ENCODE results near the gene MMAA. TPM values are rescaled to one million over a fixed set of nuclear protein-coding genes. Genes with fewer than 3 reads are reported as not detected.

MMAA gene
- total RNA-seq, 1 donor from 2014 or later = 15.9 TPM

DNA sequence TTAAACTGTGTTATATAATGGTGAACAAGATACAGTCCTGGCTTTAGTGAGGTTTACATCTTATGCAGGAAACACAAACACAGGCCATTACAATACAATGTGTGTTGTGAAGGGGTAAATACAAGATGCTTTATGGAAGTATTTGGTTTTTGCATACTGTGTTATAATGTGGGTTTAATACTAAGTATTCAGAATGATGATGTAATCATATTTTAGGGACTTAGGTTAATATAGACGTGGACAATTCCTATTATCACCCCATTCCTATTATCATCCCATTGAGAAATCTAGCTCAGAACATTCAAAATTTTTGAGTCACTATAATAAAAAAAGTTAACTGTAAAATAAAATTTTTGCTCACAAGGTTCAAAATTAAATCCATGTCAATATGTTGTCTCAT, 24.1 kb downstream of the MMAA start:
- no peak for DNase-seq (ENCODE audit: low spot score)
- H3K27ac Mint-ChIP-seq = no peak overlapping the region
- no peaks in the 10 kb centered on the region for H3K27me3 Mint-ChIP-seq (ENCODE audit: low read depth)
- H3K36me3 Mint-ChIP-seq (ENCODE audit: low read depth) = peaks cover 55% of the 10 kb centered on the region
- peaks cover 25% of the 10 kb centered on the region for H3K4me1 Mint-ChIP-seq (ENCODE audit: low read depth)
- no peak overlapping the region for H3K4me3 Mint-ChIP-seq (ENCODE audit: low read depth)
- H3K9me3 Mint-ChIP-seq = no peaks in the 10 kb centered on the region
- intact Hi-C loops (cut with micrococcal nuclease) = no loop called here

GRCh38 chr4:145644699-145645098, 25.5 kb downstream of the MMAA start:
- no peak for DNase-seq (ENCODE audit: low spot score)
- Mint-ChIP-seq H3K4me1 (ENCODE audit: low read depth) (peaks cover 18% of the 10 kb centered on the region), H3K27ac (no peak overlapping the region), H3K27me3 (ENCODE audit: low read depth) (no peaks in the 10 kb centered on the region), H3K4me3 (ENCODE audit: low read depth) (no peak overlapping the region), H3K9me3 (no peaks in the 10 kb centered on the region), H3K36me3 (ENCODE audit: low read depth) (peaks cover 48% of the 10 kb centered on the region)
- intact Hi-C loops (cut with micrococcal nuclease) = no loop called here

DNA sequence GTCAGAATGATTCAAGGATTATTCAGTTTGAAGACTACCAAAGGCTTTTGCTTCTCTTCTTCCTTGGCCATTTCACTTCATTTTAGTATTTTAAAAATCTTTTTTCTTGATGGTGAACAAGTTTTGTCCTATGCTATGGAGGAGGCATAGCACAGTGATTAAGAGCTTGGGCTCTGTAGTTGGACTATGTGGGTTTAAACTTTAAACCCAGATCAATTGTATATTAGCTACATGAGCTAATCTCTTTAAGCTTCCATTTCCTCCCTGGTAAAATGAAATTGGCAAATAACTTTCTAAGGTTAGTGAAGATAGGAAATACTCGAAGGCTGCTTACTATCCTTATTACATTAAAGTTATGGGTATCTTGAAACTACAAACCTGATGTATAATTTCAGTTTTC, 37.0 kb downstream of the MMAA start:
- H3K9me3 Mint-ChIP-seq = peaks cover 26% of the 10 kb centered on the region
- H3K36me3 Mint-ChIP-seq (ENCODE audit: low read depth) = peaks cover 70% of the 10 kb centered on the region
- H3K4me1 Mint-ChIP-seq (ENCODE audit: low read depth) = no peaks in the 10 kb centered on the region
- no peak overlapping the region for H3K4me3 Mint-ChIP-seq (ENCODE audit: low read depth)
- no peaks in the 10 kb centered on the region for H3K27me3 Mint-ChIP-seq (ENCODE audit: low read depth)
- no peak for DNase-seq (ENCODE audit: low spot score)
- H3K27ac Mint-ChIP-seq = no peak overlapping the region
- intact Hi-C loops (cut with micrococcal nuclease) = no loop called here

DNA sequence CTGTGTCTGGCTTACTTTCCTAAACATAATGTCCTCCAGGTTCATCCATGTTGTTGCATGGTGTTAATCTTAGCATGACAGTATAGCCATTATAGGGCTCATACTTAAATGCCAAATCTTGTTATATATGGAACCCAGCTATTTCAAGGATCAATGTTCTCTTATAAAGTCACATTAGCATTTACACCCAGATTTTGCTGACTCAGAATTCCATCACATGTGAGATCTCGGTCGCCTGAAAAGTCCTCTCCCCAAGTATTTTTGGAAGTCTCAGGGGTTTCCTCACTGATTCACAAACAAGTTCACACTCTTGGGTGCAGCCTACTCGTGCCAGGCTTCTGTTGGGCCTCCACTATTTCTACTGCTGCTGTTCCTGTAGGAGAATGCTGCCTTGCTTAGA, 40.9 kb downstream of the MMAA start:
- intact Hi-C loops (cut with micrococcal nuclease) = no loop called here
- Mint-ChIP-seq H3K9me3 (peaks cover 38% of the 10 kb centered on the region), H3K4me1 (ENCODE audit: low read depth) (no peaks in the 10 kb centered on the region), H3K4me3 (ENCODE audit: low read depth) (no peak overlapping the region), H3K36me3 (ENCODE audit: low read depth) (peaks cover 62% of the 10 kb centered on the region), H3K27me3 (ENCODE audit: low read depth) (no peaks in the 10 kb centered on the region), H3K27ac (no peak overlapping the region)
- no peak for DNase-seq (ENCODE audit: low spot score)

DNA sequence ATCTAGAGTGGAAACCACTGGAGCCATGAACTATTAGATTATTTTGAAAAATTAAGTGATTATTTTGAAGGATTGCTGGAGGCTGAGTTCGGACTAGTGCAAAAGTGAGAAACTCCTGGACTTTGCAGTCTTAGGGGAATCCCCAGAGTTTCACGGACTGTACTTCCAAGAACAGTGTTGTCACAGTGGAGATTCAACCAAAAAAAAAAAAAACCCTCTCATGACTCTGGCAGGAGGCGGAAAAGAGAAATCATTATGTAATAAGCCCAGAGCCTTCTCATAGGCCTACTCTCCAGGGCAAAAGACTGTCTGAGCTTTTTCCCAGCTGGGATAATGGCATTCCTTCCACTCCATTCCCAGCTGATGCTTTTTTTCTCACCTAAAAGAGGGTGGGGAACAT, 44.0 kb downstream of the MMAA start:
- H3K4me1 Mint-ChIP-seq (ENCODE audit: low read depth) = no peaks in the 10 kb centered on the region
- no peak for DNase-seq (ENCODE audit: low spot score)
- peaks cover 31% of the 10 kb centered on the region for H3K36me3 Mint-ChIP-seq (ENCODE audit: low read depth)
- H3K27me3 Mint-ChIP-seq (ENCODE audit: low read depth) = no peaks in the 10 kb centered on the region
- H3K27ac Mint-ChIP-seq = no peak overlapping the region
- H3K9me3 Mint-ChIP-seq = peaks cover 40% of the 10 kb centered on the region
- no peak overlapping the region for H3K4me3 Mint-ChIP-seq (ENCODE audit: low read depth)
- intact Hi-C loops (cut with micrococcal nuclease) = no loop called here

GRCh38 chr4:145665773-145666172, 46.6 kb downstream of the MMAA start:
- intact Hi-C loops (cut with micrococcal nuclease) = no loop called here
- no peaks in the 10 kb centered on the region for H3K27me3 Mint-ChIP-seq (ENCODE audit: low read depth)
- H3K36me3 Mint-ChIP-seq (ENCODE audit: low read depth) = peaks cover 7% of the 10 kb centered on the region
- H3K4me3 Mint-ChIP-seq (ENCODE audit: low read depth) = no peak overlapping the region
- no peak overlapping the region for H3K27ac Mint-ChIP-seq
- DNase-seq (ENCODE audit: low spot score) = no peak
- H3K9me3 Mint-ChIP-seq = peaks cover 23% of the 10 kb centered on the region
- no peaks in the 10 kb centered on the region for H3K4me1 Mint-ChIP-seq (ENCODE audit: low read depth)

- Mint-ChIP-seq H3K27me3 (ENCODE audit: low read depth) (no peaks in the 10 kb centered on the region), H3K4me1 (ENCODE audit: low read depth) (peaks cover 2% of the 10 kb centered on the region), H3K27ac (no peak overlapping the region), H3K36me3 (ENCODE audit: low read depth) (no peaks in the 10 kb centered on the region), H3K9me3 (peaks cover 12% of the 10 kb centered on the region), H3K4me3 (ENCODE audit: low read depth) (no peak overlapping the region)
- no peak for DNase-seq (ENCODE audit: low spot score)
- intact Hi-C loops (cut with micrococcal nuclease) = no loop called here
Observed at GRCh38 chr4:145670422-145670821, 51.2 kb downstream of the MMAA start.

DNA sequence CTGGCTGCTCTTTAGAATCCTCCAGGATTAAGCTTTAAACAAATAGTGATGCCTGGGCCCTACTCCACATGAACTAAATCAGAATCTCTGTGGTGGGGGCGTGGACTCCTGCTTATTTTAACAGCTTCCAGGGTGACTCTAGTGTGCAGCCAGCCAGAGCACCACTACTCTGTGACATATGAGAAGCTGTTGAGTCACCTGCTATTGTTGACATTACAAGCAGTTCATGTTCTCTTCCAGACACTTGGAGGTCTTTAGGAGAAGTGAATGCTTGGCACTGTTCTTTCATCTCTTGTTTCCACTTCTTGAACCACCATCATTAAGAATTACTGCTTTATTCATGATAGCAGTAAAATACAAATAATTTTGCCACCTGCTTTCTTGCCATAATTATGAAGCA, 60.3 kb downstream of the MMAA start:
- no peaks in the 10 kb centered on the region for H3K4me1 Mint-ChIP-seq (ENCODE audit: low read depth)
- intact Hi-C loops (cut with micrococcal nuclease) = no loop called here
- DNase-seq (ENCODE audit: low spot score) = no peak
- H3K36me3 Mint-ChIP-seq (ENCODE audit: low read depth) = no peaks in the 10 kb centered on the region
- H3K27me3 Mint-ChIP-seq (ENCODE audit: low read depth) = peaks cover 6% of the 10 kb centered on the region
- peaks cover 10% of the 10 kb centered on the region for H3K9me3 Mint-ChIP-seq
- no peak overlapping the region for H3K4me3 Mint-ChIP-seq (ENCODE audit: low read depth)
- no peak overlapping the region for H3K27ac Mint-ChIP-seq

- intact Hi-C loops (cut with micrococcal nuclease) = no loop called here
- peaks cover 8% of the 10 kb centered on the region for H3K27me3 Mint-ChIP-seq (ENCODE audit: low read depth)
- DNase-seq (ENCODE audit: low spot score) = no peak
- peaks cover 10% of the 10 kb centered on the region for H3K9me3 Mint-ChIP-seq
- H3K27ac Mint-ChIP-seq = no peak within 1 kb of the TSS
- no peaks in the 10 kb centered on the region for H3K36me3 Mint-ChIP-seq (ENCODE audit: low read depth)
- H3K4me3 Mint-ChIP-seq (ENCODE audit: low read depth) = no peak within 1 kb of the TSS
- no peaks in the 10 kb centered on the region for H3K4me1 Mint-ChIP-seq (ENCODE audit: low read depth)
Observed at GRCh38 chr4:145679991-145680455, 60.8 kb downstream of the MMAA start, which contains the start of gene C4orf51. Gene C4orf51 (plus strand): TSS chr4:145680146. CDS start chr4:145680204, 58 bp downstream.

- Mint-ChIP-seq H3K4me1 (ENCODE audit: low read depth) (no peaks in the 10 kb centered on the region), H3K27ac (no peak overlapping the region), H3K36me3 (ENCODE audit: low read depth) (no peaks in the 10 kb centered on the region), H3K4me3 (ENCODE audit: low read depth) (no peak overlapping the region), H3K27me3 (ENCODE audit: low read depth) (peaks cover 10% of the 10 kb centered on the region), H3K9me3 (peaks cover 10% of the 10 kb centered on the region)
- intact Hi-C loops (cut with micrococcal nuclease) = no loop called here
- DNase-seq (ENCODE audit: low spot score) = no peak
Observed at GRCh38 chr4:145680902-145681301, 61.7 kb downstream of the MMAA start.

DNA sequence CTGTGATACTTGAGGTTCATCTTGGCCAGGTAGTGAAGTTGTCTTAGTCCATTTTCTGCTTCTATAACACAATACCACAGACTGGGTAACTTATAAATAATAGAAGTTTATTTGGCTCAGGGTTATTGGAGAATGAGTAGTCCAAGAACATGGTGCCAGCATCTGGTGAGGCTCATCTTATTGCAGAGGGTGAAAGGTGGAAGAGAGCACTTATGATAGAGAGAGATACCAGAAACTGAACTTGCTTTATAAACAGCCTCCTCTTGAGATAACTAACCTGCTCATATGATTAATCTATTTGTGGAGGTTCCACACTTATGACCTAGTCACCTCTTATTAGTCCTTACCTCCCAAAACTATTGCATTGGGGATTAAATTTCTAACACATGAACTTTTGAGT, 62.3 kb downstream of the MMAA start:
- intact Hi-C loops (cut with micrococcal nuclease) = no loop called here
- Mint-ChIP-seq H3K27me3 (ENCODE audit: low read depth) (peaks cover 10% of the 10 kb centered on the region), H3K27ac (no peak overlapping the region), H3K4me1 (ENCODE audit: low read depth) (no peaks in the 10 kb centered on the region), H3K36me3 (ENCODE audit: low read depth) (no peaks in the 10 kb centered on the region), H3K4me3 (ENCODE audit: low read depth) (no peak overlapping the region), H3K9me3 (peaks cover 10% of the 10 kb centered on the region)
- DNase-seq (ENCODE audit: low spot score) = no peak

- intact Hi-C loops (cut with micrococcal nuclease) = no loop called here
- Mint-ChIP-seq H3K27me3 (ENCODE audit: low read depth) (peaks cover 10% of the 10 kb centered on the region), H3K9me3 (peaks cover 10% of the 10 kb centered on the region), H3K36me3 (ENCODE audit: low read depth) (no peaks in the 10 kb centered on the region), H3K4me1 (ENCODE audit: low read depth) (no peaks in the 10 kb centered on the region), H3K27ac (no peak overlapping the region), H3K4me3 (ENCODE audit: low read depth) (no peak overlapping the region)
- DNase-seq (ENCODE audit: low spot score) = no peak
Observed at GRCh38 chr4:145681956-145682355, 62.8 kb downstream of the MMAA start.

DNA sequence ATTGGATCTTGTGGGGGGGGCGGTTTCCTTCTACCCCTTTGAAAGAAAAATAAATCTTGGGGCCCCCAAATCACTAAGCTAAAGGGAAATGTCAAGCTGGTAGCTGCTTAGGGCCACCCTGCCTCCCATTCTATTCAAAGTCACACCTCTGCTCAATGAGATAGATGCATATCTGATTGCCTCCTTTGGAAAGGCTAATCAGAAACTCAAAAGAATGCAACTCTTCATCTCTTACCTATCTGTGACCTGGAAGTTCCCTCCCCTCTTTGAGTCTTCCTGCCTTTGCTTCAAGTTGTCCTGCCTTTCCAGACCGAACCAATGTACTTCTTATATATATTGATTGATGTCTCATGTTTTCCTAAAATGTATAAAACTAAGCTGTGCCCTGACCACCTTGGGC, 67.8 kb downstream of the MMAA start:
- no peak for DNase-seq (ENCODE audit: low spot score)
- intact Hi-C loops (cut with micrococcal nuclease) = no loop called here
- Mint-ChIP-seq H3K27ac (no peak overlapping the region), H3K4me1 (ENCODE audit: low read depth) (no peaks in the 10 kb centered on the region), H3K9me3 (peaks cover 4% of the 10 kb centered on the region), H3K27me3 (ENCODE audit: low read depth) (peaks cover 9% of the 10 kb centered on the region), H3K36me3 (ENCODE audit: low read depth) (no peaks in the 10 kb centered on the region), H3K4me3 (ENCODE audit: low read depth) (no peak overlapping the region)

DNA sequence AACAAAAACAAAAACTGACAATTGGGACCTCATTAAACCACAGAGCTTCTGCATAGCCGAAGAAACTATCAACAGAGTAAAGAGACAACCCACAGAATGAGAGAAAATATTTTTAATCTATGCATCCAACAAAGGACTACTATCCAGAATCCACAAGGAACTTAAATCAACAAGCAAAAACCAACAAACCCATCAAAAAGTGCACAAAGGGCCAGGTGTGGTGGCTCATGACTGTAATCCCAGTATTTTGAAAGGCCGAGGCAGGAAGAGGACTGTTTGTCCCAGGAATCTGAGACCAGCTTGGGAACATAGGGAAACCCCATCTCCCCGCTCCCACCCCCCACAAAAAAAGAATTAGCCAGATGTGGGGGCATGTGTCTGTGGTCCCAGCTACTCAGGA, 71.4 kb downstream of the MMAA start:
- peaks cover 7% of the 10 kb centered on the region for H3K9me3 Mint-ChIP-seq
- no peak overlapping the region for H3K4me3 Mint-ChIP-seq (ENCODE audit: low read depth)
- no peaks in the 10 kb centered on the region for H3K27me3 Mint-ChIP-seq (ENCODE audit: low read depth)
- DNase-seq (ENCODE audit: low spot score) = no peak
- intact Hi-C loops (cut with micrococcal nuclease) = no loop called here
- H3K36me3 Mint-ChIP-seq (ENCODE audit: low read depth) = no peaks in the 10 kb centered on the region
- H3K27ac Mint-ChIP-seq = no peak overlapping the region
- H3K4me1 Mint-ChIP-seq (ENCODE audit: low read depth) = no peaks in the 10 kb centered on the region
